ENCODE data around the gene RBFOX2.

Gene RBFOX2

GRCh38 chr22:35830305-35830704, 198.3 kb downstream of the RBFOX2 start:
- ChIA-PET POLR2A (no interaction called here), CTCF (interaction anchor here (1.0 to 1.1 kb wide), 2 partner anchors 11 to 42 kb away, joined by 3 to 5 read pairs; no protein-coding TSS in a partner anchor)
- no peak for DNase-seq (ENCODE audit: extremely low spot score)
- no peak for TF ChIP-seq CTCF (IDR thresholded peaks at IDR 0.05; ENCODE audit: control extremely low read depth, extremely low read depth, low read depth, missing control alignments)

GRCh38 chr22:35824256-35824655, 204.4 kb downstream of the RBFOX2 start:
- no peak for DNase-seq (ENCODE audit: extremely low spot score)
- CTCF ChIA-PET: no interaction called here
- TF ChIP-seq CTCF (IDR thresholded peaks at IDR 0.05; ENCODE audit: control extremely low read depth, extremely low read depth, low read depth, missing control alignments): no peak
- POLR2A ChIA-PET: no interaction called here

- CTCF ChIA-PET: no interaction called here
- TF ChIP-seq CTCF (IDR thresholded peaks at IDR 0.05; ENCODE audit: control extremely low read depth, extremely low read depth, low read depth, missing control alignments): no peak
Observed at GRCh38 chr22:35821654-35822053, 207.0 kb downstream of the RBFOX2 start.

GRCh38 chr22:35819421-35819820, 209.2 kb downstream of the RBFOX2 start:
- POLR2A ChIA-PET: no interaction called here
- CTCF ChIA-PET: interaction anchor here (1.4 to 2.2 kb wide), 3 partner anchors 9 to 28 kb away, joined by 4 to 6 read pairs (median 4); no protein-coding TSS in a partner anchor
- DNase-seq (ENCODE audit: extremely low spot score): no peak
- no peak for TF ChIP-seq CTCF (IDR thresholded peaks at IDR 0.05; ENCODE audit: control extremely low read depth, extremely low read depth, low read depth, missing control alignments)

More at GRCh38 chr22:35821654-35822053, 207.0 kb downstream of the RBFOX2 start:
- DNase-seq (ENCODE audit: extremely low spot score): no peak
- POLR2A ChIA-PET: no interaction called here

- TF ChIP-seq CTCF (IDR thresholded peaks at IDR 0.05; ENCODE audit: control extremely low read depth, extremely low read depth, low read depth, missing control alignments): no peak
- ChIA-PET POLR2A (no interaction called here), CTCF (interaction anchor here (1.4 to 2.2 kb wide), 2 partner anchors 10 to 17 kb away, joined by 4 to 6 read pairs; no protein-coding TSS in a partner anchor)
- no peak for DNase-seq (ENCODE audit: extremely low spot score)
Observed at GRCh38 chr22:35818897-35819296, 209.7 kb downstream of the RBFOX2 start.

GRCh38 chr22:35812600-35812999, 216.0 kb downstream of the RBFOX2 start:
- ChIA-PET POLR2A (no interaction called here), CTCF (no interaction called here)
- no peak for TF ChIP-seq CTCF (IDR thresholded peaks at IDR 0.05; ENCODE audit: control extremely low read depth, extremely low read depth, low read depth, missing control alignments)
- no peak for DNase-seq (ENCODE audit: extremely low spot score)

GRCh38 chr22:35811670-35812069, 217.0 kb downstream of the RBFOX2 start:
- ChIA-PET CTCF (no interaction called here), POLR2A (no interaction called here)
- no peak for DNase-seq (ENCODE audit: extremely low spot score)
- no peak for TF ChIP-seq CTCF (IDR thresholded peaks at IDR 0.05; ENCODE audit: control extremely low read depth, extremely low read depth, low read depth, missing control alignments)
